HG03066 (cell line): ENCODE results near the gene PLEKHF1.
"Not testable (repeated sequence)": the region's sequence is repeated elsewhere in the genome, so short reads cannot be mapped to it uniquely, and the experiment has no call there.

Experiments used
- ATAC-seq: cut with Tn5 transposase; IDR thresholded peaks from one replicate; pipeline ENCODE4 v1.9.1; 2021; ENCODE audit warnings: low read depth; ENCODE audit not compliant: unreplicated experiment

PLEKHF1 gene

GRCh38 chr19:29697523-29698261 is 32.4 kb downstream of the PLEKHF1 start:
- ATAC-seq = no peak

GRCh38 chr19:29699861-29700260 is 34.6 kb downstream of the PLEKHF1 start:
- no peak for ATAC-seq

GRCh38 chr19:29700498-29700897 is 35.2 kb downstream of the PLEKHF1 start:
- no peak for ATAC-seq

- no peak for ATAC-seq
Measured at GRCh38 chr19:29702161-29702962, 37.1 kb downstream of the PLEKHF1 start.

GRCh38 chr19:29702963-29703320 is 37.7 kb downstream of the PLEKHF1 start:
- no peak for ATAC-seq

- ATAC-seq = no peak
Measured at GRCh38 chr19:29704562-29705558, 39.6 kb downstream of the PLEKHF1 start.

- ATAC-seq = no peak
Measured at GRCh38 chr19:29705706-29706105, 40.4 kb downstream of the PLEKHF1 start.

GRCh38 chr19:29706635-29707034 is 41.4 kb downstream of the PLEKHF1 start:
- ATAC-seq = no peak

- ATAC-seq = no peak
Measured at GRCh38 chr19:29708554-29709439, 43.5 kb downstream of the PLEKHF1 start.

- not testable (repeated sequence) for ATAC-seq
Measured at GRCh38 chr19:29709440-29709798, 44.2 kb downstream of the PLEKHF1 start.

- no peak for ATAC-seq
Measured at GRCh38 chr19:29711584-29712132, 46.4 kb downstream of the PLEKHF1 start.

- no peak for ATAC-seq
Measured at GRCh38 chr19:29712744-29713516, 47.7 kb downstream of the PLEKHF1 start.

- no peak for ATAC-seq
Measured at GRCh38 chr19:29714371-29714952, 49.2 kb downstream of the PLEKHF1 start.

GRCh38 chr19:29714953-29715700 is 49.9 kb downstream of the PLEKHF1 start, which contains the start of gene C19orf12:
TSS of gene C19orf12 (minus strand) at chr19:29715261. CDS start at chr19:29708413, 6,848 bp downstream.
- peak; percentile 64 for ATAC-seq

- peak; percentile 7 for ATAC-seq
Measured at GRCh38 chr19:29715701-29716581, 50.7 kb downstream of the PLEKHF1 start.

- ATAC-seq = no peak
Measured at GRCh38 chr19:29717051-29717450, 51.8 kb downstream of the PLEKHF1 start.
